H1 (cell line): ENCODE data around the gene KLF16. TPM values are rescaled to one million over a fixed set of nuclear protein-coding genes. Genes with fewer than 3 reads are reported as not detected.

Experiments used
- CTCF ChIA-PET: fragments of 300-600 bp; sonication (Branson Sonifier 250); formaldehyde crosslinking; loops from one replicate; lab custom pipeline; 2021; ENCODE audit not compliant: partially characterized antibody; lab: Charles Lee
- POLR2A ChIA-PET: fragments of 300-600 bp; sonication (Branson Sonifier 250); formaldehyde crosslinking; loops from one replicate; lab custom pipeline; 2021; ENCODE audit warnings: inconsistent platforms; ENCODE audit not compliant: partially characterized antibody; lab: Charles Lee
- DNase-seq, 2 experiments: peaks; one replicate each; pipeline versions ENCODE4 v3.0.0 to v3.0.0-alpha.2; 2010 to 2022; ENCODE audit warnings: low spot score in 2 of 2, low read depth in 1 of 2, mixed read lengths in 1 of 2
- FAIRE-seq: peaks from 2 replicates; lab custom pipeline; 2011; peaks lifted over from hg19 to GRCh38; lab: Jason Lieb, UNC
- H2AFZ ChIP-seq: 2 replicates; pipeline ENCODE4 v1.8.1; 2012; ENCODE audit warnings: low read length, inconsistent platforms
- H2AK5ac ChIP-seq: 2 replicates; pipeline ENCODE4 v1.6.1; 2013; ENCODE audit warnings: low read depth, low read length
- H2BK120ac ChIP-seq: replicated peaks from 2 replicates; pipeline ENCODE3; 2013; ENCODE audit warnings: low read depth, low read length, inconsistent platforms
- H2BK12ac ChIP-seq: 2 replicates; pipeline ENCODE4 v1.6.1; 2013; ENCODE audit warnings: low read depth, low read length
- H2BK15ac ChIP-seq: 2 replicates; pipeline ENCODE4 v1.6.1; 2013; ENCODE audit warnings: low read length
- H2BK20ac ChIP-seq: 2 replicates; pipeline ENCODE4 v1.6.1; 2013; ENCODE audit warnings: low read length
- H2BK5ac ChIP-seq: 2 replicates; pipeline ENCODE4 v1.6.1; 2013; ENCODE audit warnings: low read depth, low read length
- H3K14ac ChIP-seq: 2 replicates; pipeline ENCODE4 v1.6.1; 2013; ENCODE audit warnings: inconsistent platforms; ENCODE audit not compliant: insufficient read length
- H3K18ac ChIP-seq: 2 replicates; pipeline ENCODE4 v1.6.1; 2013; ENCODE audit warnings: low read length; ENCODE audit errors: extremely low read depth
- H3K23ac ChIP-seq: 2 replicates; pipeline ENCODE4 v1.6.1; 2013; ENCODE audit warnings: inconsistent platforms; ENCODE audit not compliant: insufficient read length
- H3K23me2 ChIP-seq: 2 replicates; pipeline ENCODE4 v1.6.1; 2013; ENCODE audit warnings: low read depth, low read length
- H3K27ac ChIP-seq: 2 replicates; pipeline ENCODE4 v1.6.1; 2011; ENCODE audit warnings: low read depth, low read length, inconsistent platforms
- H3K27me3 ChIP-seq, 4 experiments: replicated peaks in 1 of 4; 1 replicate in 1 of 4; 2 replicates in 3 of 4; pipeline versions ENCODE4 v1.6.1 to v1.8.1; 2011 to 2013; ENCODE audit warnings: low read length in 3 of 4, mild to moderate bottlenecking in 3 of 4, inconsistent platforms in 2 of 4, mixed read lengths in 2 of 4, moderate library complexity in 1 of 4; ENCODE audit not compliant: control insufficient read depth in 3 of 4, insufficient read depth in 3 of 4; ENCODE audit errors: extremely low read depth in 1 of 4
- H3K36me3 ChIP-seq, 4 experiments: 2 replicates each; pipeline versions ENCODE4 v1.6.1 to v1.8.1; 2011 to 2013; ENCODE audit warnings: mild to moderate bottlenecking in 4 of 4, low read length in 3 of 4, moderate library complexity in 2 of 4, control low read depth in 1 of 4, inconsistent platforms in 1 of 4; ENCODE audit not compliant: insufficient read depth in 4 of 4, control insufficient read depth in 2 of 4
- H3K4ac ChIP-seq: replicated peaks from 2 replicates; pipeline ENCODE3; 2013; ENCODE audit warnings: low read length, low read depth, mixed read lengths, inconsistent platforms; ENCODE audit not compliant: insufficient read length
- H3K4me1 ChIP-seq, 4 experiments: replicated peaks in 1 of 4; 1 replicate in 1 of 4; 2 replicates in 3 of 4; pipeline versions ENCODE4 v1.6.1 to v1.8.1; 2011 to 2013; ENCODE audit warnings: low read length in 3 of 4, inconsistent platforms in 2 of 4, mixed read lengths in 1 of 4; ENCODE audit not compliant: insufficient read depth in 4 of 4, control insufficient read depth in 3 of 4
- H3K4me2 ChIP-seq, 2 experiments: 2 replicates each; pipeline versions ENCODE4 v1.6.1 to v1.8.1; 2011 to 2013; ENCODE audit warnings: low read depth in 2 of 2, low read length in 2 of 2, control low read depth in 1 of 2, inconsistent platforms in 1 of 2, mild to moderate bottlenecking in 1 of 2; ENCODE audit not compliant: insufficient read depth in 1 of 2
- H3K4me3 ChIP-seq, 4 experiments: fragments of 200-600, 300-600 bp in 1 of 4; sonication (generic), shearing (Covaris generic), sonication (Bioruptor Twin) in 1 of 4; 2 replicates each; pipeline versions ENCODE4 v1.5.1 to v1.8.1; 2011 to 2016; ENCODE audit warnings: low read length in 4 of 4, low read depth in 3 of 4, control low read depth in 2 of 4, inconsistent platforms in 2 of 4, mild to moderate bottlenecking in 2 of 4, mixed read lengths in 1 of 4, moderate library complexity in 1 of 4; ENCODE audit not compliant: insufficient read depth in 2 of 4; ENCODE audit errors: extremely low read depth in 1 of 4
- H3K56ac ChIP-seq: replicated peaks from 2 replicates; pipeline ENCODE3; 2013; ENCODE audit warnings: low read depth, mild to moderate bottlenecking, mixed read lengths, low read length, inconsistent platforms; ENCODE audit not compliant: insufficient read length
- H3K79me1 ChIP-seq: 2 replicates; pipeline ENCODE4 v1.6.1; 2013; ENCODE audit warnings: low read depth, low read length, control low read depth
- H3K79me2 ChIP-seq, 2 experiments: 2 replicates each; pipeline versions ENCODE4 v1.6.1 to v1.8.1; 2012 to 2013; ENCODE audit warnings: low read length in 2 of 2, mild to moderate bottlenecking in 2 of 2, inconsistent platforms in 1 of 2; ENCODE audit not compliant: insufficient read depth in 2 of 2, control insufficient read depth in 1 of 2
- H3K9ac ChIP-seq, 4 experiments: replicated peaks in 1 of 4; 1 replicate in 1 of 4; 2 replicates in 3 of 4; pipeline versions ENCODE4 v1.6.1 to v1.8.1; 2011 to 2013; ENCODE audit warnings: low read depth in 3 of 4, low read length in 3 of 4, control low read depth in 2 of 4, mild to moderate bottlenecking in 2 of 4, moderate library complexity in 2 of 4, inconsistent platforms in 1 of 4; ENCODE audit errors: extremely low read depth in 1 of 4
- H3K9me3 ChIP-seq, 2 experiments: 2 replicates each; pipeline versions ENCODE4 v1.6.1 to v1.8.1; 2012 to 2013; ENCODE audit warnings: mild to moderate bottlenecking in 2 of 2, moderate library complexity in 2 of 2, control low read depth in 1 of 2, inconsistent platforms in 1 of 2, low read depth in 1 of 2, low read length in 1 of 2, mixed read lengths in 1 of 2; ENCODE audit not compliant: insufficient read depth in 2 of 2
- H4K20me1 ChIP-seq, 2 experiments: replicated peaks in 1 of 2; 2 replicates each; pipeline versions ENCODE3 to v1.8.1; 2011 to 2013; ENCODE audit warnings: inconsistent platforms in 2 of 2, low read length in 2 of 2, mild to moderate bottlenecking in 1 of 2; ENCODE audit not compliant: insufficient read depth in 2 of 2, control insufficient read depth in 1 of 2
- H4K5ac ChIP-seq: 2 replicates; pipeline ENCODE4 v1.6.1; 2013; ENCODE audit warnings: low read length, low read depth, mixed read lengths, inconsistent platforms; ENCODE audit not compliant: insufficient read length
- H4K8ac ChIP-seq: 2 replicates; pipeline ENCODE4 v1.8.0; 2013; ENCODE audit warnings: mild to moderate bottlenecking, moderate library complexity, low read length, inconsistent platforms; ENCODE audit not compliant: insufficient read depth; ENCODE audit errors: extremely low read depth
- H4K91ac ChIP-seq: replicated peaks from 2 replicates; pipeline ENCODE3; 2013; ENCODE audit warnings: low read length, mixed read lengths, inconsistent platforms; ENCODE audit not compliant: insufficient read length
- CBX8 ChIP-seq: fragments of 300-800, 300-1000 bp; sonication (generic); IDR thresholded peaks from 2 replicates; pipeline ENCODE4 v1.7.1; 2016; ENCODE audit warnings: low read depth, low read length, borderline replicate concordance
- FOSL1 ChIP-seq: IDR thresholded peaks from 2 replicates; pipeline ENCODE4 v1.6.1; 2011; ENCODE audit warnings: mild to moderate bottlenecking, low read depth, low read length, moderate library complexity; ENCODE audit not compliant: insufficient read depth
- HDAC6 ChIP-seq: IDR thresholded peaks from one replicate; pipeline ENCODE4 v1.7.1; 2012; ENCODE audit warnings: low read depth, mild to moderate bottlenecking, inconsistent platforms, low read length, moderate library complexity
- JUN ChIP-seq: IDR thresholded peaks from 2 replicates; pipeline ENCODE4 v1.6.1; 2011; ENCODE audit warnings: low read depth, mild to moderate bottlenecking, improper control_type of control experiment, low read length
- JUND ChIP-seq: IDR thresholded peaks from 2 replicates; pipeline ENCODE4 v1.6.1; 2011; ENCODE audit warnings: mild to moderate bottlenecking, improper control_type of control experiment, low read length
- PHF8 ChIP-seq: fragments of 200-600 bp; sonication (generic); conservative IDR thresholded peaks from 2 replicates; pipeline ENCODE4 v1.7.1; 2012; ENCODE audit warnings: low read depth, mild to moderate bottlenecking, inconsistent platforms, low read length, moderate library complexity
- RXRA ChIP-seq: IDR thresholded peaks from 2 replicates; pipeline ENCODE4 v1.6.1; 2011; ENCODE audit warnings: low read depth, mild to moderate bottlenecking, low read length, moderate library complexity; ENCODE audit not compliant: insufficient read depth
- SUZ12 ChIP-seq: fragments of 200-600 bp; sonication (generic); IDR thresholded peaks from 2 replicates; pipeline ENCODE4 v1.6.1; 2012; ENCODE audit warnings: mild to moderate bottlenecking, inconsistent platforms, low read length, moderate library complexity, mixed read lengths
- TBP ChIP-seq: IDR thresholded peaks from 2 replicates; pipeline ENCODE4 v1.6.1; 2011; ENCODE audit warnings: low read depth, low read length, improper control_type of control experiment
- WGBS, 2 experiments: shearing (Covaris generic) in 1 of 2; methylation state at CpG; one replicate each; pipeline versions ENCODE4 v1.1.6 to v1.1.7; 2013 to 2015; ENCODE audit warnings: low lambda C conversion rate in 2 of 2, mixed read lengths in 2 of 2, inconsistent platforms in 1 of 2, low coverage in 1 of 2, missing lambda C conversion rate in 1 of 2; ENCODE audit not compliant: insufficient replicate concordance in 2 of 2, insufficient coverage in 1 of 2, insufficient read length in 1 of 2; ENCODE audit errors: extremely low coverage in 1 of 2, missing lambda C conversion rate in 1 of 2; 5-methylcytosine and 5-hydroxymethylcytosine counted together
- polyA plus RNA-seq, 7 experiments: library from polyadenylated mRNA; depleted of rRNA in 3 of 7; stranded (reverse) in 5 of 7; unstranded in 2 of 7; fragments of >200 nt in 5 of 7; fragments of 200-250 nt in 2 of 7; gene quantifications; 1 replicate in 5 of 7; 2 replicates in 1 of 7; 4 replicates in 1 of 7; pipeline versions ENCODE4 v1.2.1 to v1.2.3, GENCODE V29; 2011 to 2013; ENCODE audit warnings: missing spikeins in 2 of 7, mixed read lengths in 2 of 7
- total RNA-seq: library from RNA; stranded (reverse); fragmentation: NEBNext Ultra II Directional; extraction: Animal tissue kit (Norgen Biotek cat#: 25700); gene quantifications from 2 replicates; pipeline ENCODE4 v1.2.1, GENCODE V29; 2021
- TF ChIP-seq, protein P1 (sequence below): IDR thresholded peaks from 2 replicates; pipeline ENCODE4 v1.6.1; 2012; ENCODE audit warnings: inconsistent platforms
- TF ChIP-seq, protein P2 (sequence below): IDR thresholded peaks from 2 replicates; pipeline ENCODE4 v1.6.1; 2011; ENCODE audit warnings: low read depth, mild to moderate bottlenecking, low read length; ENCODE audit not compliant: insufficient read depth

KLF16 gene
- total and polyA plus RNA-seq, 2 of the 8 experiments (the other 6 are each of a cell fraction or from before 2014, with no cell fraction given), result 14.3 to 45.9 TPM

GRCh38 chr19:1906985-1907562 lies 43.7 kb upstream of the KLF16 start:
- no peak overlapping the region for H3K4ac ChIP-seq
- no peak overlapping the region; the same call in 1 of the 2 replicates for H2AK5ac ChIP-seq
- no peak overlapping the region for H3K23ac ChIP-seq
- H3K18ac ChIP-seq, result no peak overlapping the region
- no peak overlapping the region for H2BK5ac ChIP-seq
- H2BK120ac ChIP-seq, result no peak overlapping the region
- no peak overlapping the region for H2BK20ac ChIP-seq
- H3K79me2 ChIP-seq, result peaks cover 12 to 61% of the 10 kb centered on the region in 2 experiments; a peak in 3 of 4 replicates
- ChIA-PET CTCF (interaction anchor here (0.7 to 2.5 kb wide), 4 partner anchors 9 to 672 kb away, joined by 5 to 8 read pairs (median 7); no protein-coding TSS in a partner anchor), POLR2A (interaction anchor here (1.1 to 2.0 kb wide), 7 partner anchors 9 to 49 kb away, joined by 3 to 8 read pairs (median 3); no protein-coding TSS in a partner anchor)
- H3K4me3 ChIP-seq, result no peak overlapping the region
- no peaks in the 10 kb centered on the region for H3K27me3 ChIP-seq
- no peak overlapping the region for H3K9ac ChIP-seq
- H3K56ac ChIP-seq, result no peak overlapping the region
- H4K91ac ChIP-seq, result no peak overlapping the region
- no peak overlapping the region for H3K4me2 ChIP-seq
- peaks cover 9 to 22% of the 10 kb centered on the region in 2 experiments for H4K20me1 ChIP-seq
- FAIRE-seq (no peak), DNase-seq (no peak)
- no peak overlapping the region for H2BK12ac ChIP-seq
- H4K8ac ChIP-seq, result peak overlapping the region; percentile 86; the same call in 1 of the 2 replicates
- no peak overlapping the region for H2AFZ ChIP-seq
- no peak overlapping the region for H3K14ac ChIP-seq
- peaks cover 3% of the 10 kb centered on the region for H3K23me2 ChIP-seq
- no peak overlapping the region for H4K5ac ChIP-seq
- no peak overlapping the region for H2BK15ac ChIP-seq
- H3K4me1 ChIP-seq, result peaks cover 0 to 9% (median 8%) of the 10 kb centered on the region in 4 experiments; a peak in 5 of 7 replicates
- no peaks in the 10 kb centered on the region for H3K9me3 ChIP-seq
- H3K79me1 ChIP-seq, result peaks cover 18% of the 10 kb centered on the region
- no peak overlapping the region; the same call in 1 of the 2 replicates for H3K27ac ChIP-seq
- peaks cover 0 to 4% (median 3%) of the 10 kb centered on the region in 4 experiments; a peak in 2 of 8 replicates for H3K36me3 ChIP-seq
- 99% methylated on average over 10 of the region's 10 CpGs; no CpG with 5 or more reads in 1 of the 2 experiments for WGBS, 2 experiments
- TF ChIP-seq SUZ12 (no peak), JUND (no peak), TBP (no peak), RXRA (no peak), CBX8 (no peak), PHF8 (no peak), JUN (no peak), HDAC6 (no peak), FOSL1 (no peak)
- TF ChIP-seq, protein P1, sequence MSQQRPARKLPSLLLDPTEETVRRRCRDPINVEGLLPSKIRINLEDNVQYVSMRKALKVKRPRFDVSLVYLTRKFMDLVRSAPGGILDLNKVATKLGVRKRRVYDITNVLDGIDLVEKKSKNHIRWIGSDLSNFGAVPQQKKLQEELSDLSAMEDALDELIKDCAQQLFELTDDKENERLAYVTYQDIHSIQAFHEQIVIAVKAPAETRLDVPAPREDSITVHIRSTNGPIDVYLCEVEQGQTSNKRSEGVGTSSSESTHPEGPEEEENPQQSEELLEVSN, result no peak
- TF ChIP-seq, protein P2, sequence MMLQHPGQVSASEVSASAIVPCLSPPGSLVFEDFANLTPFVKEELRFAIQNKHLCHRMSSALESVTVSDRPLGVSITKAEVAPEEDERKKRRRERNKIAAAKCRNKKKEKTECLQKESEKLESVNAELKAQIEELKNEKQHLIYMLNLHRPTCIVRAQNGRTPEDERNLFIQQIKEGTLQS, result no peak
